Upper lobe of left lung (tissue), 4 donors: ENCODE measurements around the gene LCN9.

Experiments used
- CTCF ChIP-seq, 6 experiments: fragments of 450-650 bp in 4 of 6; fragments of 200-600 bp in 2 of 6; sonication (generic) in 2 of 6; IDR thresholded peaks; one replicate each; pipeline ENCODE4 v1.5.1; 2016 to 2019; ENCODE audit warnings: antibody characterized with exemption in 6 of 6
- POLR2A ChIP-seq, 4 donors: fragments of 450-650 bp; IDR thresholded peaks; one replicate each; pipeline ENCODE4 v1.5.1; 2016 to 2017; ENCODE audit warnings: antibody characterized with exemption in 4 of 4, mild to moderate bottlenecking in 2 of 4

DNA sequence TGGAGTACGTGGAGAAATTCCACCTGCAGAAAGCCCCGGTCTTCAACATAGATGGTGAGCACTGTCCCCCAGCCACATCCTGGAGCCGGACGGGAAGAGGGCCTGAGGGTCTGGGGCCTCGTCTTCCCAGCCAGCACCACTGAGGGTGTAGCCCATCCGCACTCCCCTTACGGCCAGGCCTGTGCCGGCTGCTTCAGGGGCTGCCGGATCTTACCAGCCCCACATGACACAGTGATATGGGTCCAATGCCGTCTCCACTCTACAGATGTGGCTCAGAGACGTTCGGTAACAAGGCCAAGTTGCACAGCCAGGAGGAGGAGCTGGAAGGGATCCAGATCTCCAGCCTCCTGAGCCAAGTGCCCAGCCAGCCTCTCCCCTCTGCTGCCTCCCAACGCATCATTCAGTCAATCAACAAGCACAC, 45.1 kb upstream of the LCN9 start:
- TF ChIP-seq CTCF (IDR thresholded peaks at IDR 0.05) (no peak), POLR2A (IDR thresholded peaks at IDR 0.05) (no peak)
